GM23338 (cell line): ENCODE data around the gene LNX2. TPM values are rescaled to one million over a fixed set of nuclear protein-coding genes. Genes with fewer than 3 reads are reported as not detected.

Experiments used
- ATAC-seq: fragments of 200-7000 bp; cut with Tn5 transposase; 3 replicates; pipeline ENCODE4 v1.9.1; 2020
- DNase-seq: peaks from one replicate; pipeline ENCODE4 v3.0.0-alpha.2; 2015; ENCODE audit warnings: low spot score
- H2AFZ ChIP-seq: fragments of 200-600 bp; sonication (generic); 2 replicates; pipeline ENCODE4 v1.8.0; 2016; ENCODE audit warnings: antibody characterized with exemption, mild to moderate bottlenecking, moderate library complexity
- H3F3A ChIP-seq: fragments of 200-600 bp; sonication (generic); replicated peaks from 2 replicates; pipeline ENCODE4 v1.8.0; 2017; ENCODE audit warnings: antibody characterized with exemption, mixed run types, low read depth
- H3K27ac ChIP-seq: fragments of 200-600 bp; sonication (generic); 2 replicates; pipeline ENCODE4 v1.6.1; 2016; ENCODE audit warnings: low read depth
- H3K27me3 ChIP-seq: fragments of 200-600 bp; sonication (generic); 2 replicates; pipeline ENCODE4 v1.8.0; 2016; ENCODE audit warnings: mild to moderate bottlenecking, mixed run types, moderate library complexity; ENCODE audit not compliant: insufficient read depth
- H3K36me3 ChIP-seq: fragments of 200-600 bp; sonication (generic); 2 replicates; pipeline ENCODE4 v1.8.0; 2016; ENCODE audit warnings: mild to moderate bottlenecking; ENCODE audit not compliant: insufficient read depth
- H3K4me1 ChIP-seq: fragments of 200-600 bp; sonication (generic); 2 replicates; pipeline ENCODE4 v1.8.0; 2016; ENCODE audit warnings: mild to moderate bottlenecking, moderate library complexity; ENCODE audit not compliant: insufficient read depth
- H3K4me2 ChIP-seq: fragments of 200-600 bp; sonication (generic); 2 replicates; pipeline ENCODE4 v1.7.1; 2017; ENCODE audit warnings: mixed run types
- H3K4me3 ChIP-seq: fragments of 200-600 bp; sonication (generic); 2 replicates; pipeline ENCODE4 v1.6.1; 2016; ENCODE audit warnings: mixed run types
- H3K79me2 ChIP-seq: fragments of 200-600 bp; sonication (generic); replicated peaks from 2 replicates; pipeline ENCODE4 v1.8.0; 2017; ENCODE audit warnings: mild to moderate bottlenecking; ENCODE audit not compliant: insufficient read depth
- H3K9me2 ChIP-seq: fragments of 200-600 bp; sonication (generic); 2 replicates; pipeline ENCODE4 v1.8.0; 2017; ENCODE audit not compliant: insufficient read depth
- H4K20me1 ChIP-seq: fragments of 200-600 bp; sonication (generic); replicated peaks from 2 replicates; pipeline ENCODE4 v1.8.0; 2017; ENCODE audit warnings: mild to moderate bottlenecking; ENCODE audit not compliant: insufficient read depth
- H3K27ac Mint-ChIP-seq: 2 replicates; pipeline ENCODE4 v1.8.0; 2020; ENCODE audit warnings: inconsistent platforms, mild to moderate bottlenecking, moderate library complexity, mixed read lengths
- H3K27me3 Mint-ChIP-seq: 3 replicates; pipeline ENCODE4 v1.8.0; 2022; ENCODE audit warnings: low read depth, mild to moderate bottlenecking, moderate library complexity, mixed read lengths, inconsistent platforms; ENCODE audit not compliant: insufficient read depth, poor library complexity
- H3K36me3 Mint-ChIP-seq: 3 replicates; pipeline ENCODE4 v1.8.0; 2021; ENCODE audit warnings: low read depth, mild to moderate bottlenecking, inconsistent platforms, moderate library complexity, mixed read lengths
- H3K4me1 Mint-ChIP-seq: 3 replicates; pipeline ENCODE4 v1.8.0; 2020; ENCODE audit warnings: mild to moderate bottlenecking, inconsistent platforms, mixed read lengths
- H3K4me3 Mint-ChIP-seq: 3 replicates; pipeline ENCODE4 v1.8.0; 2021; ENCODE audit warnings: moderate library complexity, mild to moderate bottlenecking, inconsistent platforms, mixed read lengths
- H3K9me3 Mint-ChIP-seq: 3 replicates; pipeline ENCODE4 v1.8.0; 2020; ENCODE audit warnings: moderate library complexity, mild to moderate bottlenecking, inconsistent platforms, mixed read lengths
- CTCF ChIP-seq, 2 experiments: fragments of 200-600 bp in 1 of 2; sonication (generic) in 1 of 2; conservative IDR thresholded peaks; 2 replicates each; pipeline versions ENCODE4 v1.5.1 to v1.6.1; 2016 to 2017; ENCODE audit warnings: antibody characterized with exemption in 2 of 2, low read depth in 2 of 2, mild to moderate bottlenecking in 2 of 2, moderate library complexity in 1 of 2
- ETS1 ChIP-seq: IDR thresholded peaks from 2 replicates; pipeline ENCODE4 v1.6.1; 2016; ENCODE audit warnings: antibody characterized with exemption
- JUNB ChIP-seq: IDR thresholded peaks from one replicate; pipeline ENCODE4 v1.6.1; 2016; ENCODE audit warnings: antibody characterized with exemption; ENCODE audit not compliant: unreplicated experiment
- NANOG ChIP-seq: IDR thresholded peaks from 2 replicates; pipeline ENCODE4 v1.6.1; 2016; ENCODE audit warnings: antibody characterized with exemption, borderline replicate concordance
- ZNF114 ChIP-seq: fragments of 250-450 bp; sonication (Bioruptor Pico); IDR thresholded peaks from 2 replicates; pipeline ENCODE4 v1.5.0; 2020; ENCODE audit warnings: mild to moderate bottlenecking, moderate library complexity
- polyA plus RNA-seq: library from polyadenylated mRNA; unstranded; fragments of >200 nt; fragmentation: Nextera tagmentation; extraction: Ambion mirVana; gene quantifications from 2 replicates; pipeline ENCODE4 v1.2.1, GENCODE V29; 2016
- total RNA-seq: library from RNA; depleted of rRNA; stranded (reverse); fragments of >200 nt; shearing (Covaris generic); gene quantifications from 2 replicates; pipeline ENCODE4 v1.2.3, GENCODE V29; 2014

Gene LNX2
- total and polyA plus RNA-seq, 2 experiments from 2014 or later: 3.7 to 18.0 TPM

DNA sequence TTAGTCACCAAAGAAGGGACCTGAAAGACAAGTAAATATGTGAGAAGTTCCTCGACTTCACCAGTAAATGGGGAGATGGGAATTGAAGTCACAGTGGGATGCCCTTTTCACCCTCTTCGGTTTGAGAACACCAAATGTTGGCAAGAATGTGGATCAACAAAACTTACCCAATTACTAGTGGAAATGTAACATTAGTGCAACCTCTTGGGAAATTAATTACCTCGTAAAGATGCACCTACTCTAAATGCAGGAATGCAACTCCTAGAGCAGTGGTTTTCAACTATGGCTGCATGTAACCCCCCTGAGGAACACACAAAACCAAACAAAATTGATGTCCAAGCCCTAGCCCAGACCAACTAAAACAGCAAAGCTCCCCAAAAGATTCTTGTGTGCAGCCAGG lies 78.1 kb downstream of the LNX2 start:
- Histone ChIP-seq H3K79me2 (no peaks in the 10 kb centered on the region), H3K9me2 (no peaks in the 10 kb centered on the region), H2AFZ (no peak overlapping the region), H3K4me3 (no peak overlapping the region), H3F3A (no peaks in the 10 kb centered on the region), H3K27me3 (no peaks in the 10 kb centered on the region), H4K20me1 (no peaks in the 10 kb centered on the region; the same call in 1 of the 2 replicates), H3K4me2 (no peak overlapping the region), H3K27ac (no peak overlapping the region), H3K4me1 (no peaks in the 10 kb centered on the region), H3K36me3 (no peaks in the 10 kb centered on the region)
- Mint-ChIP-seq H3K4me3 (no peak overlapping the region), H3K27me3 (peaks cover 2% of the 10 kb centered on the region), H3K9me3 (no peaks in the 10 kb centered on the region), H3K36me3 (no peaks in the 10 kb centered on the region), H3K27ac (no peak overlapping the region), H3K4me1 (peaks cover 15% of the 10 kb centered on the region)
- no peak for TF ChIP-seq NANOG
- no peak for TF ChIP-seq ETS1
- DNase-seq: no peak
- no peak for ATAC-seq

DNA sequence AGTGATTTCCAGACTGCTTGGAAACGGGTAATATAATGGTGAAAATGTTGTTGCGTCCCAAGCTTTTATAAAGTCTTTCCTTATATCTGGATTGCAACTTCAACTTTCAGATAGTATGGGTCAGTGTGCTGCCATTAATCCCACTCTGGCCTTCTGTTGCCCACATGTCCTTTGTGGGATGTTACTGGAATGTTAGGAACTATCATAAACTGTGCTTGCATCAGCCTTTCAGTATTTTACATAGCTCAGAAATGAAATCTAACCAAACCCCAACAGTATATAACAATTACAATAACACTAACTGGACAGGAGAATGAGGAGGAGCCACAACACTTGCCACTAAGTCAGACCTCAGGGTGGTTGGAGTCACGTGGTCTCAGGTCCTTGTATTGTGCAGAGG lies 78.9 kb downstream of the LNX2 start:
- Histone ChIP-seq H3K27me3 (no peaks in the 10 kb centered on the region), H3K79me2 (no peaks in the 10 kb centered on the region), H3K36me3 (no peaks in the 10 kb centered on the region), H2AFZ (no peak overlapping the region), H3F3A (no peaks in the 10 kb centered on the region), H3K27ac (no peak overlapping the region), H3K4me1 (no peaks in the 10 kb centered on the region), H4K20me1 (no peaks in the 10 kb centered on the region; the same call in 1 of the 2 replicates), H3K4me3 (no peak overlapping the region), H3K9me2 (no peaks in the 10 kb centered on the region), H3K4me2 (no peak overlapping the region)
- Mint-ChIP-seq H3K9me3 (no peaks in the 10 kb centered on the region), H3K36me3 (no peaks in the 10 kb centered on the region), H3K4me3 (no peak overlapping the region), H3K4me1 (peaks cover 15% of the 10 kb centered on the region), H3K27me3 (peaks cover 2% of the 10 kb centered on the region), H3K27ac (no peak overlapping the region)
- no peak for DNase-seq
- TF ChIP-seq JUNB (no peak), CTCF (conservative IDR thresholded peaks at IDR 0.05; ENCODE audit: low read depth in 2 of 2) (no peak), ETS1 (no peak), ZNF114 (CRISPR knock-in tag) (no peak)
- ATAC-seq: no peak
